GM21717 (cell line): ENCODE measurements around the gene C1QTNF12.
A peak's percentile ranks its signal among the peaks of the same experiment; 100 is the strongest.

Source experiments
- ATAC-seq: cut with Tn5 transposase; IDR thresholded peaks from one replicate; pipeline ENCODE4 v1.9.1; 2021; ENCODE audit warnings: mild to moderate bottlenecking, moderate library complexity; ENCODE audit not compliant: unreplicated experiment

C1QTNF12 gene

DNA sequence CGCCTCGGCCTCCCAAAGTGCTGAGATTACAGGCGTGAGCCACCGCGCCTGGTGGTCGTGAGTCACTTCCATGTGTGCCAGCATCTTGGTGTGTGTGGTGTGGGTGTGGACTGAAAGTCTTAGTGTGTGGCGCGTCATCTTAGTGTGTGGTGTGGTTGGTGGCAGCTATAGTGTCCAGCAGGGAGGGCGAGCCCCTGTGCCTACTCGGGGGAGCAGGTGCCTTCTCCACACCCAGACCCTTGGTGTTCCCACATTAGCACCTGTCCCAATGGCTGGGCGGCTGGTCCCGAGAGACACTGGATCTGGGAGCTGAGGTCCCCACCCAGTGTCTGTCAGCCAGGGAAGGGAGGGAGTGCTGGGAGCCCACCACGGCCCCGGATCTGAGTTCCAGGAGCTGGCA lies 36.5 kb upstream of the C1QTNF12 start:
- ATAC-seq: no peak

DNA sequence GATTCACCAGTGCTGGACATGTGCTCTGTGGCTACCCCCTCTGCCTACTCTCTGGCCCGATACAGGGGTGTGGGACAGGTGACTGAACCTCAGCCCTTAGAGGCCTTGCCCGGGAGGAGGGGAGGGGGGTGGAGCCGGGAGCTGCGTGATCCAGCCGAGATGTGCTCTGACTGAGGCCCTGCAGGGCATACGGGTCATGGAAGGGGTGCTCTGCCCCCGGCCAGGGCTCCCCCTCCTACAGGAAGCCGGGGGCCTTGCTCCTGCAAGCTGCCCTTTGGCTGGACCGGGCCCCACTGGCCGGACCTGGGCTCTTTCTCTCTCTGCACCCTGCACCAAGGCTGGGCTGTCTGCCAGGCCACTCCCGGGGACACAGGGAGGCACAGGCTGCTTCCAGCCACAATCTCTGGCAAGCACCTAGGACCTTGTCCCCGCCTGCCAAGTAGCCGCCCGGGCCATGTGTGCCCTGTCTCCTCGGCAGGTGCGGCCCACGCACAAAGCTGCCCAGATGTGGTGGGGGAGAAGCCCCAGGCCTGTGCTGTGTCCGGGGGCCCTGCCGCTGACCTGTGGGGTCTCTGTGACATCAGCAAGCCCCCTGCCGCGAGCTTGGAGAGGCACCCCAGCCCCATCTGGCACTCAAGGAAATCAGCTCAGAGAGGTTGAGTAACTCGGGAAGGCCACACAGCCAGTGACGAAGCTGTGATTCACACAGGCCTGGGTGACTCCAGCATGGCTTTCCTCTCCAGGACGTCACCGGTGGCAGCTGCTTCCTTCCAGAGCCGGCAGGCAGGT lies 35.2 kb upstream of the C1QTNF12 start:
- no peak for ATAC-seq

DNA sequence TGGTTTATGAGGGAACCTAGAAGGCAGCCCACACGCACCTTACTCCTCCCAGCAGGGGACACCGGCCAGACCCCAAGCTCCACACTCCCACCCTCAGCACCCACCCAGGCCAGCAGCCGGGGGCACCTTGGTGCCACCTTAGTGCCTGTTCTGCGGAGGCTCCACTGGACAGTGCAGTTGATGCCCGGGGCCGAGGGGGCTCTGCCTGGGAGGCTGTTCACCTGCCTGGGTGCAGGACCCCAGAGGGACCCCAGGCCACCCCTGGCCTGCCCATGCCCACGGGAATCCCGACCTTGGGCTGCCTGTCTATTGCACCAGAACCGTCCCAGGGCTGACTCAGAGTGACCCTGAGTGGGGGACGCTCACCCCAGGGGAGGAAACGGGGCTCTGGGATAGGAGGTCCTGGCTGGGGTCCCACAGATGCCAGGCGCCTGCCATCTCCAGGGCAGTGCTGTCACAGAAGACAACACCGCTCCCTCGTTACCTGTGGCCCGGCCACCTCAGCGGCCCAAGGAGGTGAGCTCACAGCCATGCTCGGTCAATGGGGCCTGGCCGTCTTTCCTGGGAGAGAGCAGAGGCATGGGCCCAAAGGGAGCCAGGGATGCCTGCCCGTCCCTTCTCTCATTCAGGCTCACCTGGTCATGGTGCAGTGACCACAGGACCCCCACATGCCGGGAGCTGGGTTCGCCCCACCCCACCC lies 34.4 kb upstream of the C1QTNF12 start:
- ATAC-seq: no peak

DNA sequence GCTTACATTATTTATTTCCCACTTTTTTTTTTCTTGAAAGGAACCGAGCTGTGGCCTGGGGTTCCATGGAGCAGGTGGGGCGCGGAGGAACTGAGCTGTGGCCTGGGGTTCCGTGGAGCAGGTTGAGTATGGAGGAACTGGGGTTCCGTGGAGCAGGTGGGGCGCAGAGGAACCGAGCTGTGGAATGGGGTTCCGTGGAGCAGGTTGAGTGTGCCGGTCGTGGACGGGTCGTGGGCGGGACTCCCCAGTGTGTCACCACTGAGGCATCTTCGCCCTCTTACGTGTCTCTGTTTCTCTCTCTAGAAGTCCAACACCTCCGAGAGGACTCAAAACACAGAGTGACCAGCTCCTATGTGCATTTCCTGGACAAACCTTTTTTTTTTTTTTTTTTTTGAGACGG lies 32.5 kb upstream of the C1QTNF12 start:
- ATAC-seq: no peak

DNA sequence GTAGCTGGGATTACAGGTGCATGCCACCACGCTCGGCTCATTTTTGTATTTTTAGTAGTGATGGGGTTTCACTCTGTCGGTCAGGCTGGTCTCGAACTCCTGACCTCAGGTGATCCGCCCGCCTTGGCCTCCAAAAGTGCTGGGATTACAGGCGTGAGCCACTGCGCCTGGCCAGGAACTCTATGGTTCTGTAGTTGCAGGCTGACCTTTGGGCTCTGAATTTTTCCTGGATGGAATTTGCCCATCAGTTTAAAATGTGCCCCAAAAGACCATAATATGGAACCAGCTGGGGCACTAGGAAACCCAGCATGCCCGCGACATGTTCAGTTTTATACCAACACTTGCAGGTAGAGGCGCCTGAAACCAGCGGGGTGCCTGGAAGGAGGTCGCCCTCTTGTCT lies 32.1 kb upstream of the C1QTNF12 start:
- no peak for ATAC-seq

DNA sequence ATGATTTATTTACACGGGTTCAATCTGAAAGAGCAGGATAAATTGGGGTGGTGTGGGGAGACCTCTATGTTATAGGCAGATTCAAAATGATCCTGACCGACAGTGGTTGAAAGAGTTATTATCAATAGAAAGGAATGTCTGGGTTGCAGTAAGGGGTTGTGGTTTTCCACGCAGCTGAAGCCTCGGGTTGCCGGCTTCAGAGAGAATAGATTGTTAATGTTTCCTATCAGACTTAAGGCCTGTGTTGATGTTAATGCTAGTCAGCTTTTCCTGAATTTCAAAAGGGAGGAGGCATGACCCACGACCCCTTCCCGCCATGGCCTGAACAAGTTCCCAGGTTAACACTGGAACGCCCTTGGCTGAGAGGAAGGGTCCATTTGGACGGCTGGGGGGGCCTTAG lies 29.3 kb upstream of the C1QTNF12 start:
- no peak for ATAC-seq

DNA sequence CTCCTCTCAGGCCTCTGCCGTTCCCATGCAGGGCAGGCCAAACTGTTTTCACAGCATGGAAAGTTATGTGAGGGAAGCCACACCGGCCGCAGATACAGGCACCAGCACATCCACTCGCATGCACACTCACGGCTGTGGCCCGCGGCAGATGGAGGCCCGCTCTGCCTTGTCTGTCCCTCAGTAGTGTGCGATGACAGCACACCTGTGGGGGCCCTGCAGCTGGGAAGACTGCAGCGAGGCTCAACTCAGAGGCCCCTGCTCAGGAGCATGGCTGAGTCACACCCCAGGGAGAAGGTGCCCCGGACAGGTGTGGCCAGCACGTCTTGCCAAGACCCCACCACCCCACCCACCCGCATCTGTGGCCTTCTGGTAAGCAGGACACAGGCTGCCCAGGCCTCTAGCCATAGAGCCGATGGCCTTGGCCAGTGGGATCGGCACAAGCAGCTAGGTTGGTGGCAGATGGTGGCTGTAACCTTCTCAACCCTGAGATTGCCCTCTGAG lies 28.5 kb upstream of the C1QTNF12 start:
- ATAC-seq: no peak

DNA sequence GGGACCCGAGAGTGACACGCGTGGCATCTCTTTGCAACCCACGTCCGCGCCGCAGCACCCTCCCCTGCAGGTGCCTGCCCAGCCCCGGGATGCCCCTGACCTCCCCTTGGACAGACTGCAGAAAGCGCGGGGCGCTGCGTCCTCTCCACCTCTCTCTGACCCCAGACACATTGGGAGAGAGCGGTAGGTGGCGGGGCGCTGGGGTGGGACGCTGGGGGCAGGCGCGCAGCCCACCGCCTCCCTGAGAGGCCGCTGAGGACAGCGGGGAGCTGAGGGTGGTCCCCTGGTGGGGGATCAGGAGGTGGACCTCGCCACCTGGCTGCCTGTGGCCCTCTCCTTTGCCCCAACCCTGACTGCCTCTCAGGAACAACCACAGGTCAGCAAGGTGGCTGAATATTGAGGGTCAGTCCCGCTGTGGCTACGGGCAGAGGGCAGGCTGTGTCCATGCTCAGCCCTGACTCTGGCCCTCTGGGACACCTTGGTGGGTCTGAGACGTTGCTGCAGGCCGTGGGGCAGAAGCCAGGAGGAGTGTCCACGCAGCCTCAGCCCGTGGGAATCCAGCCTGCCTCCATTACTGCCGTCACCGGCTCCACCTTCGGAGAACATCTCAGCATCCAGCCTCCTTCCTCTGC lies 27.9 kb upstream of the C1QTNF12 start:
- ATAC-seq: peak; percentile 34

DNA sequence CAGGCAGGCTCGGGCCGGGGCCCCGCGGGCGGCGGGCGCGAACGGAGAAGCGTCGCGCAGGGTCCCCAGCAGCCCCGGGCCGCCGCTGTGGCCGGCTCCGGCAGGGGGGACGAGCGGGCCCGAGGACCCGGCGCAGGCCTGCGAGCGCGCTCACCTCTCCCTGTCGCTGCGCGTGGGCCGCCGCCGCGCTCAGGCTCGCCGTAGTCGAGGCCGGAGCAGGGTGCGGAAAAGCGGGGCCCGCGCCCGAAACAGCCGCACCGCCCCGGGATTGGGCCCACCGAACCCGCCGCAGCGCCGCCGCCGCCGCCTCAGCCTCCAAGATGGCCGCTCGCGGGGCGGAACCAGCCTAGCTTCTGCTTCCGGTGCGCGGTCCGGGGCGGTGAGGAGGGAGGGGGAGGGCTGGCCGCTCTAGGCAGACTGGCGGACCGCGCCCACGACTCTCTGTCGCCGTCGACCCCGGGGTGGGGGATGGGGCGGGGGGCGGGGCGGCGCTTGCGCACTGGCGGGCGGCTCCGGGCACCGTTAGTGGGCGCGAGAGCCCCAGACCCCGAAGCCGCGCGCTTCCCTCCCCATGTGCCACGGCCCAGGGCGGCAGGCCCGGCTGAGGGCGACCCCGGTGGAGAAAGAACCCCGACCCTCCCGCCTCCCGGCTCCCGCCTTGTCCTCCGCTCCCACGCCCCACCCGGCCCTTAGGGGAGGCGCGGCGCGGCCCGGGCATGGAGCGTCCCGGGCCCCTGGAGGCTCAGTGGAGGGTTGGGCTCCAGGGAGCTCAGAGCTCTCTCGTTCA lies 27.2 kb upstream of the C1QTNF12 start, which contains the start of gene UBE2J2:
Gene UBE2J2, minus strand, starts transcription at position 343 of the 787 bp plus-strand sequence. CDS start 5,862 bp downstream, outside the sequence.
- peak; percentile 64 for ATAC-seq

DNA sequence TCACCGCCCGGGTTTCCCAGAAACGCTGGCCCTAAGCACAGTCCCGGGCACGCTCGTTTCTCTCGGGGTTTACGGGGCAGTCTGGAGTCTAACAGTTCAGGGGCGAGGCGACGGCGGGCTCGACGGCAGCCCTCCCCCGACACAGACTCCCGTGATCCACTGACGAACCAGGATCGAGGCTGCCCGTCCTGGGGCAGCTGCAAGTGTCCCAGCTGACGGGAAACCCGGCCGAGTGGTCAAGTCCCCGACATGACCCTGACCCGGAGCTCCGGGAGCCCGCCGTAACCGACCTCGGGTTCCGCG lies 26.6 kb upstream of the C1QTNF12 start:
- ATAC-seq: peak; percentile 20

DNA sequence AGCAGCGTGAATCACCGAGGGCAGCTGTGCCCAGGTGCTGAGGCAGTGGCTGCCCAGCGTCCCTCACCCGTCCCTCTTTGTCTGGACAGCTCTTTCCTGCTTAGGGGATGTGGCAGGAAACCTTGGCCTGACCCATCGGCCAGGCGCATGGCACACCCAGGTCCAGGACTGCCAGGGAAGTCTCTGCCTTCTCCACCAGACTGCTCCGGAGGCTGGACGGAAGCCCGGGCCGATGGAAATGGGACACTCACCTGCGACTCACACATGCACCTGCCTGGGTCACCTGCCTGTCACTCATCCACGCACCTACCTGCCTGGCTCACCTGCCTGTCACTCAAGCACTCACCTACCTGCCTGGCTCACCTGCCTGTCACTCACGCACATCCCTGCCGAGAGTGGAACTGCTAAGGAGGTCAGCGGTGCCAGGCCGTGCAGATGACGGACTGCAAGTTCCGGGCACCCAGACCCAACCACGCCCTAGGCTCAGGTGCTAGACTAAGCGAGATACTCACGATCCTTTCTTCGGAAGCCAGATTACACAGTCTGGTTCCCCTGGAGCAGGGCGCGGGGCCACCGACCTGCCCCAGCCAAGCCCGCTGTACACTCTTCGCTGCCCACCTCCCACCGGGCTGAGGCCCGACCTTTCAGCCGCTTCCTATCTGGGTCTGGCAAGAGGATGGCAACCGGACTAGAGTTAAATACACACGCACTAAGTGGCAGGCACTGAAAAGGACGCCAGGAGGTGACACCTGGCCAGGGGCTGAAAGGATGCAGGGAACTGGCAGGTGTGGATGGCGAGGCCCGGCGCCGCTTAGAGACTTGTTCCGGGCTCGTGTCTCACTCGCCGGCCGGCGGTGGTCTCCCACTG lies 26.1 kb upstream of the C1QTNF12 start:
- no peak for ATAC-seq

DNA sequence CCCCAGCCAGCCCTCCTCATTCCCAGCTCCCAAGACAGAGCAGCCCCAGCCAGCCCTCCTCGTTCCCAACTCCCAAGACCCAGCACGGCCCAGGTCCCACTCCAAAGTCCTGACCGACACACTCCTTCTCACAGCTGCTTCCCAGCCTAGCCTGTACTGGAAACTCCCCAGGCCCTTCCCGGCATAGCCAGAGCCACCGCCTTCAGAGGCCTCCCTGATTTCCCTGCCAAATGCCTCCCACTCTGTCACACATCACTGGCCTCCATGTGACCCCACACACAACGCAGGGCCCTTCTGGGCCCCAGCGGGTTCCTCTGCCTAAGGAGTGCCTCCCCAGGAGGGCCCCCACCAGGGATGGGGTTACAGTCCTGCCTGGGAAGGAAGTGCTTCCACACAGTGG lies 24.3 kb upstream of the C1QTNF12 start:
- ATAC-seq: no peak

DNA sequence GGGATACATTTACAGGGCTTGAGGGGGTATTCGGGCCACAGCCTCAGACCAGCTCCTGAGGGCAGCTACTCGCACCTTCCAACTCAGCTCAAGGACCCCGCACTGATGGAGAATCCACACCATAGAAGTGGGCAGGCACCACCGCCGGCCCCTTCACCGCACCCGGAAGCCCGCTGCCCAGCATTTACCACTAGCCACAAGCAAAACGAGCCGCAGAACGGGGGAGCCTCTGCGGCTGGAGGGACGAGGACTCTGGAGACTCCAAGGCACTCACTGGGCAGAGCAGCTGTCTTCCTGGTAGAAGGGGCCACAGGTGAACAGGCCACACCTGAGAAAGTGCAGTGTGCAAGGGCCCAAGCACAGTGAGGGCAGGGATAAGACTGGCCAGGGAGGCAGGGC lies 21.8 kb upstream of the C1QTNF12 start:
- no peak for ATAC-seq

DNA sequence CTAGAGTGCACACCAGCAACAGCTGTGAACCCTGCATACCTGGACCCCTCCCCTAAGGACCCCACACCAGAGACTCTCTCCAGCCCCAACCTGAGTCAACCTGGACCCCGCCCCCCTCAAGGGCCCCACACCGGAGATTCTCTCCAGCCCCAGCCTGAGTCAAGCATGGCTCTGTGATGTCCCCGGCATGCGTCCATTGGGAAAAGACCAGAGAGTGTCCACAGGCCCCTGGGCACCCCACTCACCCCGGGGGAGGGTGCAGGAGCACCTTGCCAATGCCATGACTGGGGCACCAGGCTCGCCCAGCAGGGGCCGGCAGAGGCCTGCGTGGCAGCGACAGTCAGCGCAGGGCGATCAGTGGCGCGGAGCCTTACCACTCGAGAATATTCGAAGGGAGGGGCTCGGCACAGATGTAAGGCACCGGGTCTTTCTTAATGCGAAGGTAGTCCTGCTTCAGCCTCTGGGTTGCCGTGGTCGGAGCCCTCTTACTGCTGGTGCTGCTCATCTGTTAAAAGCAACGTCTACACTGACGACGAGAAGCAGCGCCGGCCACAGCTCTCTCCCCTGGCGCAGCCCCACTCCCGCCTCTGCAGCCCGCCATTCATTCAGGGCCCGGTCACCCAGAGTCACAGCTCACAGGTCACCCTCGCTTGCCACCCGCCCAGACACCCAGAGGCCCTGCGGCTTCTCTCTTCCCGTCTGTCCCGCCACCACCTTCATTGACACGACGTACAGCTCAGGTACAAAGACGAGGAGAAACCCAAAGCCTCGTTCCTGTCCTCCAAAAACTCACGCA lies 21.2 kb upstream of the C1QTNF12 start:
- no peak for ATAC-seq

DNA sequence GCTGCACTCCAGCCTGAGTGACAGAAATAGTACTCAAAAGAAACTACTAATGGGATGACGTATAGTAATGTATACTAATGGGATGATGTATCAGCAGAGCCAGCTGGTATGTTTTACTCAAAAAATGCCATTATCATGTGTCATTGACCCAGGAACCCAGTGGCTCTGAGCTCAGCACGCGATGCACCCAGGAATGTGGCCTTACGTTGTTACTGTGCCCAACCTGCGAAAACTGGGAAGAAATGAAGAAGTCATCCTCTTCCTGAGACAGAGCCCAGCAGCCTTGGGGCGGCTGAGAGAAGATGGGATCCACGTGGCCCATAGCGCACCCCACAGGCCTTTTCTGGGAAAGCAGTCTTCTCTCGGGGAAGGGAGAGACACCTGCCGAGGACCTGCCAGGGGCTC lies 18.3 kb upstream of the C1QTNF12 start:
- no peak for ATAC-seq

DNA sequence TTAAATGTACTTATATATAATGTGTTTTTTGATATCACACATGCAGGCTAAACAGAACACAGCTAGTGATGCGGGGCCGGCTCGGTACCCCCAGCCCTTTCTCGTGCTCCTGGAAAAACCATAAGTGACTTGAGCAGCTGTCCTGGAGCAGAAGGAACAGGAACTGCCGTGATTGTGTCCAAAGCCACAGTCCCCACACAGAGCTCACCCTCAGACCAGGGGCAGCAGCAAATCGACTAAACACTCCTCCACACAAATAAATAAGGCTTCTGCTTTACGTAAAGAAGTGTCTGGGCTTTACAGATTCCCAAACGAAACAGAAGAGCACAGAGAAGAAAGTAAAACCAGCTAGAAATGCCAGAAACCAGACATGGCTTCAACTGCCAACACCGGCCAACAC lies 17.5 kb upstream of the C1QTNF12 start:
- ATAC-seq: no peak

DNA sequence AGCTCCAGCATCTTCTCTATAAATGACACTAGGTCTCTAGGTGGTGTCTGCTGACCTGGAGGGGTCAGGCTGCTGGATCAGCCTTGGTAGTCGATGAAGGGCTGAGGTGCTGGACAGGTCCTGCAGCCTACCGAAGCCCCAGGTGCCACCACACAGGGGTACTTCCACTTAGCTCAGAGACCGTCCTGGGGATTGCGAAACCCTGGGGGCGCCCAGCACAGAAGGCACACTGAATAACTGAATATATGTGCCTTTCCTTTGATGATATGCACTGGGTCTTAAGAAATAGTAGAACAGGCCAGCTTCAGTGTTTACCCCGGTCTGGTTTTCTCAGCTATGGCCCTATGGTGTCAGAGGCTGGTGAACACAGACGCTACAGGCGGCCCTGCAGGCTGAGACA lies 16.2 kb upstream of the C1QTNF12 start:
- ATAC-seq: no peak

DNA sequence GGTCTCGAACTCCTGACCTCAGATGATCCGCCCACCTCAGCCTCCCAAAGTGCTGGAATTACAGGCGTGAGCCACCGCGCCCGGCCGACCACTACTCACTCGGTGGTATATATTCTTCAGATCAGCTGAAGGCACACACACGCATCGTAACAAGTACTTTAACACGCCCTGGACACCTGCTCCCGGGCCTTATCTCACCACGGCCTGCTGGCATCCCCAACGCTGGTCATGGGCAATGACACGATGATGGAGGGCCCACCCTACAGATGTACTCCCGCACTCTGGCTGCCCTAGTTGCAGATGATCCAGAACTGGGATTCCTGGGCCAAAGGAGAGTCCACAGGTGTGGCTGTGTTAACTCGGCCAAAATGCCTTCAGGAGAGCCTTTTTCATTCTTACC lies 15.5 kb upstream of the C1QTNF12 start:
- no peak for ATAC-seq

DNA sequence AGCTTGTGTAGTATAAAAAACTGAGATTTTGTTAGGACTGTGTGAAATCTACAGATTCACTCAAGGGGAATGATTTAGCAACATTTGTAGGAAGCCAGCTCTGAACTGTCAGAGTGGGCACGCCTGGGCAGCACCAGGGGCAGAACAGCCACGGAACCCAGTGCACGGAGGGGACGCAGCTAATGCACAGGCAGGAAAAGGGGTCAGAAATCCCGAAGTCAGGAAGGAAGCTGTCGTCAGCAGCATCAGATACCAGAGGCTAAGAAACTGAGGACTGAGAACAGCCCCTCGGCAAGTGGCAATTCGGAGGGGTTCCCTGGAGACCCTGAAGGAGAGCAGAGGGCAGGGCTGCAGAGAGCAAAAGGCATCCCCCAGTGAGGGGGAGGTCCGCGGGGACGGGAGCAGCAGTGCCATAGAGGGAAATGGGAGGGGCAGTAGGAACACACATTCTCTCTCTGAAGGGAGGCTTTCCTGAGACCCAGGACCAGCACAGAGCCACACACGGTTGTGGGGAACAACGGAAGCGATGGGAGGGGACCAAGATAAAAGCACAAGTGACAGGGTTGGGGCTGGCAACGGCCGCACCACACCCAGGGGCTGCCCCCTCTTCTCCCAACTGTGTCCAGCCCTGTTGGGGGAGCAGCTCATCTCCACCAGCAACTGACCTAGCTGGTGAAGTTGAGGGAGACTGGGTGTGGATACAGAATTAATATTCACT lies 14.5 kb upstream of the C1QTNF12 start:
- no peak for ATAC-seq
